ENCODE measurements around the gene TTLL1.
A peak's percentile ranks its signal among the peaks of the same experiment; 100 is the strongest.

TTLL1 gene

GRCh38 chr22:42994276-42994916 lies 94.8 kb downstream of the TTLL1 start:
- no peak for DNase-seq (ENCODE audit: low spot score)
- Histone ChIP-seq H3K4me3 (peak overlapping the region; percentile 67), H3K27ac (peak overlapping the region; percentile 85 to 87)
- no peak for TF ChIP-seq CTCF (IDR thresholded peaks at IDR 0.05)

GRCh38 chr22:42993651-42994275 lies 95.4 kb downstream of the TTLL1 start:
- no peak for DNase-seq (ENCODE audit: low spot score)
- H3K4me3 ChIP-seq: peak overlapping the region; percentile 67
- H3K27ac ChIP-seq: peak overlapping the region; percentile 85 to 87
- TF ChIP-seq CTCF (IDR thresholded peaks at IDR 0.05): no peak

- H3K4me3 ChIP-seq: peak overlapping the region; percentile 67
- peak overlapping the region; percentile 85 to 87 for H3K27ac ChIP-seq
- no peak for DNase-seq (ENCODE audit: low spot score)
- no peak for TF ChIP-seq CTCF (IDR thresholded peaks at IDR 0.05)
Measured at GRCh38 chr22:42992886-42993479, 96.2 kb downstream of the TTLL1 start.

- H3K27ac ChIP-seq: peak overlapping the region; percentile 10 to 20
- peak overlapping the region; percentile 67 for H3K4me3 ChIP-seq
- no peak for TF ChIP-seq CTCF (IDR thresholded peaks at IDR 0.05)
- no peak for DNase-seq (ENCODE audit: low spot score)
Measured at GRCh38 chr22:42992092-42992491, 97.1 kb downstream of the TTLL1 start.

- Histone ChIP-seq H3K4me3 (peak overlapping the region; percentile 26), H3K27ac (peak overlapping the region; percentile 21 to 68)
- no peak for TF ChIP-seq CTCF (IDR thresholded peaks at IDR 0.05)
- no peak for DNase-seq (ENCODE audit: low spot score)
Measured at GRCh38 chr22:42991010-42991651, 98.1 kb downstream of the TTLL1 start.

GRCh38 chr22:42990131-42990838 lies 98.9 kb downstream of the TTLL1 start:
- H3K27ac ChIP-seq: peak overlapping the region; percentile 21 to 68
- TF ChIP-seq CTCF (IDR thresholded peaks at IDR 0.05): no peak
- H3K4me3 ChIP-seq: peak overlapping the region; percentile 8
- DNase-seq (ENCODE audit: low spot score): no peak

All from coronary artery (tissue), 2 donors.